Activated B cell treated with CpG ODN at 0.5 μM for 24 hours (primary cell): ENCODE data around the gene FRMPD1. TPM values are rescaled to one million over a fixed set of nuclear protein-coding genes. Genes with fewer than 3 reads are reported as not detected.

Experiments
- ATAC-seq: fragments of 200-7000 bp; cut with Tn5 transposase; one replicate; pipeline ENCODE4 v1.10.0; 2021; ENCODE audit warnings: low read depth, mild to moderate bottlenecking, moderate library complexity
- CTCF ChIA-PET: fragments of 350-600 bp; sonication (Branson Sonifier 250); formaldehyde crosslinking; loops from one replicate; lab custom pipeline; 2021; ENCODE audit warnings: antibody characterized with exemption; lab: Charles Lee
- POLR2A ChIA-PET: fragments of 350-600 bp; sonication (Branson Sonifier 250); formaldehyde crosslinking; loops from one replicate; lab custom pipeline; 2021; ENCODE audit warnings: antibody characterized with exemption; lab: Charles Lee
- DNase-seq: peaks from one replicate; pipeline ENCODE4 v3.0.0; 2022
- H3K27ac Mint-ChIP-seq: one replicate; pipeline ENCODE4 v1.8.0; 2020; ENCODE audit warnings: mixed read lengths
- H3K27me3 Mint-ChIP-seq: one replicate; pipeline ENCODE4 v1.8.0; 2021; ENCODE audit warnings: mixed read lengths
- H3K36me3 Mint-ChIP-seq: one replicate; pipeline ENCODE4 v1.8.0; 2021; ENCODE audit warnings: low read depth, mixed read lengths
- H3K4me1 Mint-ChIP-seq: one replicate; pipeline ENCODE4 v1.8.0; 2021; ENCODE audit warnings: mixed read lengths
- H3K4me3 Mint-ChIP-seq: one replicate; pipeline ENCODE4 v1.8.0; 2020; ENCODE audit warnings: mild to moderate bottlenecking, mixed read lengths
- H3K9me3 Mint-ChIP-seq: one replicate; pipeline ENCODE4 v1.8.0; 2020; ENCODE audit warnings: mixed read lengths
- intact Hi-C: fragments of 100-400 bp; cut with micrococcal nuclease; formaldehyde crosslinking; loops from one replicate; pipeline ENCODE4 v1.15.1; 2024
- total RNA-seq: library from RNA; stranded (reverse); gene quantifications from 2 replicates; pipeline ENCODE4 v1.2.3, GENCODE V29; 2022
- TF ChIP-seq, protein P1 (sequence below): fragments of 200-600 bp; IDR thresholded peaks from one replicate; pipeline ENCODE4 v1.8.0; 2022; ENCODE audit warnings: antibody characterized with exemption, mild to moderate bottlenecking

Gene FRMPD1
- total RNA-seq, 1 donor from 2014 or later, result 0.07 TPM

DNA sequence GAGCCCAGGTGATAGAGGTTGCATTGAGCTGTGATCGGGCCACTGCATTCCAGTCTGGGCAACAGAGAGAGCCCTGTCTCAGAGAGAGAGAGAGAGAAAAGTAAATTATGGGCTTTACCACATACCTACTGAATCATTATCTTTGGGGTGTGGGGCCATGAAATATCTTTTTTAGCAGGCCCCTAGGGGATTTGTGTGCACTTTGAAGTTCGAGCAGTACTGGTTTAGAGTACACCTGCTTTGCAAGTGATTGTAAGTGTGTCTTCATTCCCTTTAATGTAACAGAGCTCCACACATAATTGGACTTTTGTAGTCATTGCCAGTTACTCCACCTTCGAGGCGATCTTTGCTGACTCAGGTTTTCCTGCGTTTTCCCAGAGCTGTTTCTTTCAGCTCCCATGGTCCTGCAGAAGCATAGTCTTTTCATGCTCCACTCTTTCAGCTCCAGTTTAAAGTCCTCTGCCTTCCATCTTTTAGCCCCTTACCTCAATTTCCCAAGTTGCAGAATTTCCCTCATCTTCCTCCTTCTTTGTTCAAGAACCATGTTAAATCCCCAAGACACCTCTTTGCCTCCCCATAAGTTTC, 24.0 kb upstream of the FRMPD1 start:
- no peak for DNase-seq
- no peak overlapping the region for H3K4me3 Mint-ChIP-seq
- ChIA-PET POLR2A (interaction anchor here (0.7 kb wide), 1 partner anchor 17 kb away, joined by 7 read pairs; no protein-coding TSS in a partner anchor), CTCF (no interaction called here)
- H3K27me3 Mint-ChIP-seq, result no peaks in the 10 kb centered on the region
- H3K9me3 Mint-ChIP-seq, result no peaks in the 10 kb centered on the region
- ATAC-seq, result no peak
- no peak overlapping the region for H3K27ac Mint-ChIP-seq
- H3K4me1 Mint-ChIP-seq, result no peaks in the 10 kb centered on the region
- H3K36me3 Mint-ChIP-seq, result no peaks in the 10 kb centered on the region
- TF ChIP-seq, protein P1, sequence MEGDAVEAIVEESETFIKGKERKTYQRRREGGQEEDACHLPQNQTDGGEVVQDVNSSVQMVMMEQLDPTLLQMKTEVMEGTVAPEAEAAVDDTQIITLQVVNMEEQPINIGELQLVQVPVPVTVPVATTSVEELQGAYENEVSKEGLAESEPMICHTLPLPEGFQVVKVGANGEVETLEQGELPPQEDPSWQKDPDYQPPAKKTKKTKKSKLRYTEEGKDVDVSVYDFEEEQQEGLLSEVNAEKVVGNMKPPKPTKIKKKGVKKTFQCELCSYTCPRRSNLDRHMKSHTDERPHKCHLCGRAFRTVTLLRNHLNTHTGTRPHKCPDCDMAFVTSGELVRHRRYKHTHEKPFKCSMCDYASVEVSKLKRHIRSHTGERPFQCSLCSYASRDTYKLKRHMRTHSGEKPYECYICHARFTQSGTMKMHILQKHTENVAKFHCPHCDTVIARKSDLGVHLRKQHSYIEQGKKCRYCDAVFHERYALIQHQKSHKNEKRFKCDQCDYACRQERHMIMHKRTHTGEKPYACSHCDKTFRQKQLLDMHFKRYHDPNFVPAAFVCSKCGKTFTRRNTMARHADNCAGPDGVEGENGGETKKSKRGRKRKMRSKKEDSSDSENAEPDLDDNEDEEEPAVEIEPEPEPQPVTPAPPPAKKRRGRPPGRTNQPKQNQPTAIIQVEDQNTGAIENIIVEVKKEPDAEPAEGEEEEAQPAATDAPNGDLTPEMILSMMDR, result no peak
- intact Hi-C loops, result no loop called here

DNA sequence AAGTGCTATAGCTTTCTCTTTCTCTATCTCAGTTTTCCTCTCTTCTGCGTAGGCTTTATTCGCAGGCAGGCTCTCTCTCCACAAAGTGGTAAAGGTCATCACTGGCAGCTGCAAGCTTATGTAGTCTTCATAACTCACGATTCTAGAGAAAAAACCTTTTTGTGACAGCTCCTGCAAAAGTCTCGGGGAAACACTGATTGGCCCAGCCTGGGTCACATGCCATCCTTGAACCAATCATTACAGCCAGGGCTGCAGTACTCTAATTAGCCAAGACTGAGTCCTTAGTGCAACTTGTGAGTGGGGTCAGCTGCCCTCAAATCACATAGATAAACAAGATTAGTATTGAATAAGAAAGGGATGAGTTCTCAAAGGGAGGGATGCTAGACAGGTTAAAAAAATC, 18.3 kb upstream of the FRMPD1 start:
- DNase-seq (no peak), ATAC-seq (no peak)
- intact Hi-C loops, result no loop called here
- ChIA-PET POLR2A (no interaction called here), CTCF (no interaction called here)
- Mint-ChIP-seq H3K27ac (no peak overlapping the region), H3K36me3 (no peaks in the 10 kb centered on the region), H3K4me1 (no peaks in the 10 kb centered on the region), H3K27me3 (peaks cover 9% of the 10 kb centered on the region), H3K4me3 (no peak overlapping the region), H3K9me3 (no peaks in the 10 kb centered on the region)
- TF ChIP-seq, protein P1, result no peak

DNA sequence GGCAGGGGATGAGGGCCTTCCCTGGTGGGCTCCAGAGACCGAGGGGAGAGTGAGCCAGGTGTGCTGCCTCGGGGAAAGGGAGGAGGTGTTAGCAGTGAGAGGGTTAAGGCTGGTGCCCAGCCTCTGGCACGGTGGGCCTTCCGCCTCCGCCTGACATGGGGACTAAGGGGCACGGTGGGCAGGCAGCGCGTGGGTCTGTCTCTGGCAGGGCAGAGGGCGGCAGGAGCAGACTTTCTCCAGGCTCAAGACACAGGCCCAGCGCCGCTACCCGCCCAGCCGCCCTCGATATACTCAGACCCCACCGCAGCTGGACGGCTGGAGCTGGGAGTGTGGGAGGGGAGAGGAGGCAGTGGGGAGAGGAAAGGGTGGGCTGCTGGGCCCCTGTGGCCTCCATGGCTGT, 14.9 kb upstream of the FRMPD1 start:
- H3K36me3 Mint-ChIP-seq, result no peaks in the 10 kb centered on the region
- TF ChIP-seq, protein P1, result no peak
- ChIA-PET POLR2A (no interaction called here), CTCF (no interaction called here)
- ATAC-seq (no peak), DNase-seq (no peak)
- no peak overlapping the region for H3K27ac Mint-ChIP-seq
- intact Hi-C loops, result no loop called here
- no peak overlapping the region for H3K4me3 Mint-ChIP-seq
- H3K9me3 Mint-ChIP-seq, result no peaks in the 10 kb centered on the region
- peaks cover 9% of the 10 kb centered on the region for H3K27me3 Mint-ChIP-seq
- H3K4me1 Mint-ChIP-seq, result no peaks in the 10 kb centered on the region

DNA sequence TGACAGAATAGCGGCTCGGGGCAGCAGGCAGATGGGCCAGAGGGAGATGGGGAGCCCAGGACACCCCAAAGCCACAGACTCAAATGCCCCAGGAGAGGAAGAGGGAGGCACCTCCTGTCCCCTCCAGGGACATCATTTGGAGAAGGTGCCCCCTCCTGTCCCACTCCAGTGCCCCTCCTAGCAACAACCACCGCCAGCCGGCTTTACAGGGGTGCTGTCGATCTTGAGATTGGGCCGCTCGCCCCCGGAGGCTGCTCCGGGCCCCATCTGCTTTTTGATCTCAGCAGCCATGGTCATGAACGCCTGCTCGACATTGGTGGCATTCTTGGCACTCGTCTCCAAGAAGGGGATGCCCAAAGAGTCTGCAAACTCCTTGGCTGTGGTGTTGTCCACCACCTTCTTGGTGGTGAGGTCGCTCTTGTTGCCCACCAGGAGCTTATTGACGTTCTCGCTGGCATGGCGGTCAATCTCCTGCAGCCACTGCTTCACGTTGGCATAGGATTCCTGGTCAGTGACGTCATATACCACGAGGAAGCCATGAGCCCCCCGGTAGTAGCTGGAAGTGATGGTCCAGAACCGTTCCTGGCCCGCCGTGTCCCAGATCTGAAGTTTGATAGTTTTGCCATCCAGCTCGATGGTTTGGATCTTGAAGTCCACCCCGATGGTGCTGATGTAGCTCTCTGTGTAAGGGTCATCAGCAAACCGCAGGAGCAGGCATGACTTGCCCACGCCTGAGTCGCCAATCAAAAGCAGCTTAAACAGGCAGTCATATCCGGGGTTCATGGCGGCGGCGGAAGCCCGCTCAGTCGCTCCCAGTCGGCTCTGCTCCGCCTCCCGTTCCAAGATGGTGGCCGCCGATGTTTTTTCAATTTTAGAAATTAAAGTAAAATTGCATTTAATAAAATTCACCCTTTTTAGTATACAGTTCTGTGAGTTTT, 14.0 kb upstream of the FRMPD1 start:
- H3K4me3 Mint-ChIP-seq, result no peak overlapping the region
- CTCF ChIA-PET, result no interaction called here
- H3K36me3 Mint-ChIP-seq, result no peaks in the 10 kb centered on the region
- intact Hi-C loops, result no loop called here
- no peak overlapping the region for H3K27ac Mint-ChIP-seq
- POLR2A ChIA-PET, result no interaction called here
- H3K4me1 Mint-ChIP-seq, result no peaks in the 10 kb centered on the region
- H3K27me3 Mint-ChIP-seq, result peaks cover 9% of the 10 kb centered on the region
- TF ChIP-seq, protein P1, result no peak
- DNase-seq (no peak), ATAC-seq (no peak)
- H3K9me3 Mint-ChIP-seq, result no peaks in the 10 kb centered on the region

DNA sequence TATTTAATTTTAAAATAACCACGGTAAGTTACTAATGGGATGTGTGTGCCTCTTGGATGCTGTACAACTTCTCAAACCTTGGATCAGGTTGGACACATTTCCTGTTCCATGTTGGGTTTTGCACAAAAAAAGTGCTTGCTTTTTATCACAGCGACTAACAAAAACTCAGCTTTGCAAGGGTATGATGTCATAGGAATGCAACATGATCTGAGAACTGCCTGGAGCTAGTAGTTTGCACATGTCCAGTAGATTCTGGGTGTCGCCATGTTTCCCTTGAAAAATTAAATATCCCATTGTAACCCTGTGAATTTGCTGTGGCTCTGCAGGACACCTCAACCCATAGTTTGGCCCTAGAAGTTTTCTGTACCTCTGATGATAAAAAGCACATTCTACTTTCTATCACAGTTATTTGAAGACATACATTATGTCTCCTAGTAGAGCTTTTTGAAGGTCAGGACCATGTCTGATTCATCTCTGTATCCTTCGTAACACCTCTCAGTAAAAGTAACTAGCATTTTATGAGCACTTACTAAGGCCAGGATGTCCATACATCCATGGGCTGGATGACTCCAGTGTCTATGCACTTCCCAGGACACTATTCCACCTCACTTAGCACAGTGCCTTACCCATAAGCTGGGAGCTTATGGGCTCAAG, 11.5 kb upstream of the FRMPD1 start:
- ChIA-PET POLR2A (no interaction called here), CTCF (no interaction called here)
- no peak overlapping the region for H3K4me3 Mint-ChIP-seq
- TF ChIP-seq, protein P1, result no peak
- H3K9me3 Mint-ChIP-seq, result no peaks in the 10 kb centered on the region
- DNase-seq (no peak), ATAC-seq (no peak)
- peaks cover 9% of the 10 kb centered on the region for H3K27me3 Mint-ChIP-seq
- H3K27ac Mint-ChIP-seq, result no peak overlapping the region
- peaks cover 3% of the 10 kb centered on the region for H3K4me1 Mint-ChIP-seq
- H3K36me3 Mint-ChIP-seq, result no peaks in the 10 kb centered on the region
- intact Hi-C loops, result no loop called here
